ENCODE data around the gene PDK4.
A peak's percentile ranks its signal among the peaks of the same experiment; 100 is the strongest.

Gene PDK4

GRCh38 chr7:95601316-95601715, 5.0 kb upstream of the PDK4 start:
- no peak overlapping the region for H3K4me3 ChIP-seq (ENCODE audit: low read length)
- no peak overlapping the region for H3K9ac ChIP-seq (ENCODE audit: low read length)
- no peaks in the 10 kb centered on the region for H3K36me3 ChIP-seq (ENCODE audit: control insufficient read depth, insufficient read depth, low read length)
- H3K9me3 ChIP-seq (ENCODE audit: control insufficient read depth, low read length): no peaks in the 10 kb centered on the region
- no peaks in the 10 kb centered on the region for H3K27me3 ChIP-seq (ENCODE audit: control insufficient read depth, insufficient read depth, low read length)
- peaks cover 28% of the 10 kb centered on the region for H3K4me1 ChIP-seq (ENCODE audit: control insufficient read depth, insufficient read depth, low read length)

GRCh38 chr7:95599069-95599468, 2.8 kb upstream of the PDK4 start:
- Histone ChIP-seq H3K9me3 (ENCODE audit: control insufficient read depth, low read length) (no peaks in the 10 kb centered on the region), H3K36me3 (ENCODE audit: control insufficient read depth, insufficient read depth, low read length) (no peaks in the 10 kb centered on the region), H3K4me3 (ENCODE audit: low read length) (no peak overlapping the region), H3K27me3 (ENCODE audit: control insufficient read depth, insufficient read depth, low read length) (no peaks in the 10 kb centered on the region), H3K9ac (ENCODE audit: low read length) (no peak overlapping the region), H3K4me1 (ENCODE audit: control insufficient read depth, insufficient read depth, low read length) (peaks cover 28% of the 10 kb centered on the region)

- Histone ChIP-seq H3K4me1 (ENCODE audit: control insufficient read depth, insufficient read depth, low read length) (peaks cover 28% of the 10 kb centered on the region), H3K36me3 (ENCODE audit: control insufficient read depth, insufficient read depth, low read length) (no peaks in the 10 kb centered on the region), H3K27me3 (ENCODE audit: control insufficient read depth, insufficient read depth, low read length) (no peaks in the 10 kb centered on the region), H3K4me3 (ENCODE audit: low read length) (no peak overlapping the region), H3K9me3 (ENCODE audit: control insufficient read depth, low read length) (no peaks in the 10 kb centered on the region), H3K9ac (ENCODE audit: low read length) (no peak overlapping the region)
Observed at GRCh38 chr7:95598511-95598910, 2.2 kb upstream of the PDK4 start.

GRCh38 chr7:95595746-95596197, 544 bp downstream of the PDK4 start:
- H3K4me3 ChIP-seq (ENCODE audit: low read length): peak overlapping the region; percentile 70
- peaks cover 11% of the 10 kb centered on the region for H3K4me1 ChIP-seq (ENCODE audit: control insufficient read depth, insufficient read depth, low read length)
- peak overlapping the region; percentile 98 for H3K9ac ChIP-seq (ENCODE audit: low read length)
- no peaks in the 10 kb centered on the region for H3K27me3 ChIP-seq (ENCODE audit: control insufficient read depth, insufficient read depth, low read length)
- H3K9me3 ChIP-seq (ENCODE audit: control insufficient read depth, low read length): no peaks in the 10 kb centered on the region
- peaks cover 2% of the 10 kb centered on the region for H3K36me3 ChIP-seq (ENCODE audit: control insufficient read depth, insufficient read depth, low read length)

- Histone ChIP-seq H3K36me3 (ENCODE audit: control insufficient read depth, insufficient read depth, low read length) (peaks cover 5% of the 10 kb centered on the region), H3K9me3 (ENCODE audit: control insufficient read depth, low read length) (no peaks in the 10 kb centered on the region), H3K27me3 (ENCODE audit: control insufficient read depth, insufficient read depth, low read length) (no peaks in the 10 kb centered on the region), H3K9ac (ENCODE audit: low read length) (peak overlapping the region; percentile 38), H3K4me3 (ENCODE audit: low read length) (no peak overlapping the region), H3K4me1 (ENCODE audit: control insufficient read depth, insufficient read depth, low read length) (peaks cover 12% of the 10 kb centered on the region)
Observed at GRCh38 chr7:95594185-95594584, 2.1 kb downstream of the PDK4 start.

GRCh38 chr7:95593343-95593742, 3.0 kb downstream of the PDK4 start:
- Histone ChIP-seq H3K4me3 (ENCODE audit: low read length) (no peak overlapping the region), H3K9ac (ENCODE audit: low read length) (peak overlapping the region; percentile 33), H3K9me3 (ENCODE audit: control insufficient read depth, low read length) (no peaks in the 10 kb centered on the region), H3K36me3 (ENCODE audit: control insufficient read depth, insufficient read depth, low read length) (peaks cover 12% of the 10 kb centered on the region), H3K27me3 (ENCODE audit: control insufficient read depth, insufficient read depth, low read length) (no peaks in the 10 kb centered on the region), H3K4me1 (ENCODE audit: control insufficient read depth, insufficient read depth, low read length) (peaks cover 17% of the 10 kb centered on the region)

GRCh38 chr7:95592570-95592969, 3.7 kb downstream of the PDK4 start:
- H3K4me1 ChIP-seq (ENCODE audit: control insufficient read depth, insufficient read depth, low read length): peaks cover 17% of the 10 kb centered on the region
- H3K9ac ChIP-seq (ENCODE audit: low read length): no peak overlapping the region
- H3K27me3 ChIP-seq (ENCODE audit: control insufficient read depth, insufficient read depth, low read length): no peaks in the 10 kb centered on the region
- peaks cover 12% of the 10 kb centered on the region for H3K36me3 ChIP-seq (ENCODE audit: control insufficient read depth, insufficient read depth, low read length)
- H3K4me3 ChIP-seq (ENCODE audit: low read length): no peak overlapping the region
- no peaks in the 10 kb centered on the region for H3K9me3 ChIP-seq (ENCODE audit: control insufficient read depth, low read length)

GRCh38 chr7:95590387-95591248, 5.7 kb downstream of the PDK4 start:
- Histone ChIP-seq H3K27me3 (ENCODE audit: control insufficient read depth, insufficient read depth, low read length) (no peaks in the 10 kb centered on the region), H3K9me3 (ENCODE audit: control insufficient read depth, low read length) (no peaks in the 10 kb centered on the region), H3K4me1 (ENCODE audit: control insufficient read depth, insufficient read depth, low read length) (peaks cover 13% of the 10 kb centered on the region), H3K9ac (ENCODE audit: low read length) (peak overlapping the region; percentile 28), H3K36me3 (ENCODE audit: control insufficient read depth, insufficient read depth, low read length) (peaks cover 20% of the 10 kb centered on the region), H3K4me3 (ENCODE audit: low read length) (no peak overlapping the region)

- Histone ChIP-seq H3K9ac (ENCODE audit: low read length) (no peak overlapping the region), H3K4me1 (ENCODE audit: control insufficient read depth, insufficient read depth, low read length) (peaks cover 13% of the 10 kb centered on the region), H3K27me3 (ENCODE audit: control insufficient read depth, insufficient read depth, low read length) (no peaks in the 10 kb centered on the region), H3K36me3 (ENCODE audit: control insufficient read depth, insufficient read depth, low read length) (peaks cover 20% of the 10 kb centered on the region), H3K4me3 (ENCODE audit: low read length) (no peak overlapping the region), H3K9me3 (ENCODE audit: control insufficient read depth, low read length) (no peaks in the 10 kb centered on the region)
Observed at GRCh38 chr7:95589766-95590165, 6.5 kb downstream of the PDK4 start.

- Histone ChIP-seq H3K4me3 (ENCODE audit: low read length) (no peak overlapping the region), H3K9me3 (ENCODE audit: control insufficient read depth, low read length) (no peaks in the 10 kb centered on the region), H3K4me1 (ENCODE audit: control insufficient read depth, insufficient read depth, low read length) (peaks cover 13% of the 10 kb centered on the region), H3K9ac (ENCODE audit: low read length) (peak overlapping the region; percentile 20), H3K27me3 (ENCODE audit: control insufficient read depth, insufficient read depth, low read length) (no peaks in the 10 kb centered on the region), H3K36me3 (ENCODE audit: control insufficient read depth, insufficient read depth, low read length) (peaks cover 20% of the 10 kb centered on the region)
Observed at GRCh38 chr7:95589031-95589430, 7.3 kb downstream of the PDK4 start.

- no peaks in the 10 kb centered on the region for H3K9me3 ChIP-seq (ENCODE audit: control insufficient read depth, low read length)
- H3K4me1 ChIP-seq (ENCODE audit: control insufficient read depth, insufficient read depth, low read length): peaks cover 13% of the 10 kb centered on the region
- H3K36me3 ChIP-seq (ENCODE audit: control insufficient read depth, insufficient read depth, low read length): peaks cover 20% of the 10 kb centered on the region
- no peak overlapping the region for H3K4me3 ChIP-seq (ENCODE audit: low read length)
- no peak overlapping the region for H3K9ac ChIP-seq (ENCODE audit: low read length)
- no peaks in the 10 kb centered on the region for H3K27me3 ChIP-seq (ENCODE audit: control insufficient read depth, insufficient read depth, low read length)
Observed at GRCh38 chr7:95586951-95587301, 9.4 kb downstream of the PDK4 start.

GRCh38 chr7:95585426-95585789, 10.9 kb downstream of the PDK4 start:
- H3K27me3 ChIP-seq (ENCODE audit: control insufficient read depth, insufficient read depth, low read length): no peaks in the 10 kb centered on the region
- H3K9me3 ChIP-seq (ENCODE audit: control insufficient read depth, low read length): no peaks in the 10 kb centered on the region
- H3K4me1 ChIP-seq (ENCODE audit: control insufficient read depth, insufficient read depth, low read length): peaks cover 6% of the 10 kb centered on the region
- H3K9ac ChIP-seq (ENCODE audit: low read length): no peak overlapping the region
- H3K4me3 ChIP-seq (ENCODE audit: low read length): no peak overlapping the region
- peaks cover 15% of the 10 kb centered on the region for H3K36me3 ChIP-seq (ENCODE audit: control insufficient read depth, insufficient read depth, low read length)
